Smooth muscle cell of the brain vasculature (primary cell): ENCODE data around the gene SLC37A3.
"Not testable (repeated sequence)": the region's sequence is repeated elsewhere in the genome, so short reads cannot be mapped to it uniquely, and the experiment has no call there.

ENCODE experiments used
- DNase-seq: peaks from one replicate; pipeline ENCODE4 v3.0.0-alpha.2; 2012; ENCODE audit warnings: low read depth, low spot score

The SLC37A3 gene

GRCh38 chr7:140348161-140348849, 50.0 kb downstream of the SLC37A3 start:
- no peak for DNase-seq

DNA sequence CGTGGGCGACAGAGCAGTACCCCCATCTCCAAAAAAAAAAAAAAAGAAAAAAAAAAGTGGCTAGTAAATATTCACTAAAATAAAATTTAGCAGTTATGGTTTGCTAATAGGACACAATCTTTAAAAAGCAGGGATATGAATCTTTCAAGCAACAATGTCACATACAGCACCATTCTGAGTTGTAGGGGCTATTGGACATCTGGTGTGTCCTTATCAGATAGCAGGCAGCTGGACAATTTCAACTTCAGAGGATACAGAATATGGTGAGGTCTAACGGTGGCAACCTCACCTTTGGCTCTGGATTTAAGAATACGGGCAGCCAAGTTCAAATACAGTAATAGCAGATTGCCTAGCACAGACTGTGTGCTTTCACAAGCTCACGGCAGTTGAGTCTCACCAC, 51.1 kb downstream of the SLC37A3 start:
- DNase-seq = no peak

DNA sequence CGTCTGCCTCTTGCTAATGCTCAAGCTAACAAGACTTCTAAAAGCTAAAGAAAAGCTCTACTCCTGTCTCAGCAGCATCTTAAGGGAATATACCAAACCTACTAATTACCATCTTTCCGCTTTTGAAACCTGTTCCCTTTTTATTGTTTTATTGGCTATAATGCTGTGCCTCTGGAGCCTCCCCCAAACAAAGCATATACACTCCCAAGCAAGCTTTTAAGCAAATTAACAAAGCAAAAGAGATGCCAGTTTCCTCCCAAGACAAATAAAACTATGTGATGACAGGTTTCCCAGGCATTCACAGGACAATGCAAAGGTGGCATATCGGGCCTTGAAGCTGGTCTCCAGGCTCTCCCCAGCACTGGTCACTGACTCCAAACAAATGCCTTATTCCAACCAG, 52.9 kb downstream of the SLC37A3 start:
- no peak for DNase-seq

DNA sequence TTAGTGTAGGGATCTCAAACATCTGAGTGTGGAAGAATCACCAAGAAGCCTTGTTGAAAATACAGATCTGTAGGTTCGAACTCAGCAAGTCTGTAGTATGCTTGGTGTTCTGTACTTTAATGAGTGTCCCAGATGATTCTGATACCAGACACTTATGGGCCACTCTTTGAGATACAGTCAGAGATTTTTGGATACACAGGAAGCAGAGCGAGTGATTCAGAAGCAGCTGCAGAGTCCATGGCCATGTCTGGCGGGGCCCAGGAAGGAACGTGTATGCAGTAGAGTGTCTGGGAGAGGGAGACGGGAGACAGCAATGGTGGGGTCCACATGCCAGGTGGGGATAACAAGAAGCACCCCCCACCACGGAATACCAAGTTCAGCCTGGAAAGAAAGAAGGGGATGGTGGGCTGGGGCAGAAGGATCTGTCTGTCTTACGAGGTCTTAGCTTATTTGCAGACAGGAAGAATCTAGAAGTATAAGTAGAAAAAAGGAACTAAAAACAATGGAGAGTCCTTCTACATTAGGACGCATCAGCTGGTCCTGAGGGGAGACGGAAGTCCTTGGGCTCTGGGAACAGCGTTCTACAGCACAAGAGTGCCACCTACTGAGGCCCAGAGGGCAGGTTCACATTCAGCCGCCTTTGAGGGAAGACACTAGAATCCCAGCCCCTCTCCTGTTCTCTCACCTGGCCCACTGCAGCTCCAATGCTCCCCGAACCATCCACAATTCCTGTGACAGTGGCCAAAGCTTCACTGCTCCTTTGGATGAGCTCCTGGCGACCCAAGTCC, 55.4 kb downstream of the SLC37A3 start:
- no peak for DNase-seq

GRCh38 chr7:140338959-140339358, 59.4 kb downstream of the SLC37A3 start:
- DNase-seq = not testable (repeated sequence)

DNA sequence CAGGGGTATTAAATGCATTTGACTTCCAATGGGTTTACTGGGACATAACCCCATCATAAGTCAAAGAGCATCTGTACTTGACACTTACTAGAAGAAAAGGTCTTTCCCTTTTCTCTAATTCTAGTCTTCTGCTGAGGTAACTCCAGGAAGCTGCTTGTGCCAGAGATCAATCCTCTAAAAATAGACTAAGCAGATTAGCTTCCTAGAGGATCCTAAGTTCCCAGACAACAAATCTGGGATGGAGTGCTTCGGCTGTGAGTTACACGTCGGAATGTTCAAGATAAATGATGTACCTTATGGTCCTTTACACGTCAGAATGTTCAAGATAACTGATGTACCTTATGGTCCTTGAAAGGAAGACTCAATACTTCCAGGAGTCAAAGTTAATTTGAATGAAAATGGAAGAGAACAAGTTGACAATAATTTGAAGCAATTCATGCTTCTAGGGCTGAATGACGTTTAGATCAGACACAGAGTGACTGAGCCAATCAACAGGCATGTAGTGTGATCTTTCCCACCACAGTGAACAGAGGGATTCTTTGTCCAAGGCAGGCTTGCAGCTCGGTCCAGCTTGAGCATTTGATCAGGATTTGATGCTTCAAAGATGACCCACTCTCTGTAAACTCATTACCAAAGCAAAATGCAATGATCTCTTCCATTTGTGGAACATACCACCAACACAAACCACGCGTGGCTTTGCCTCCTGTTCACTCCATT, 63.8 kb downstream of the SLC37A3 start:
- no peak for DNase-seq

DNA sequence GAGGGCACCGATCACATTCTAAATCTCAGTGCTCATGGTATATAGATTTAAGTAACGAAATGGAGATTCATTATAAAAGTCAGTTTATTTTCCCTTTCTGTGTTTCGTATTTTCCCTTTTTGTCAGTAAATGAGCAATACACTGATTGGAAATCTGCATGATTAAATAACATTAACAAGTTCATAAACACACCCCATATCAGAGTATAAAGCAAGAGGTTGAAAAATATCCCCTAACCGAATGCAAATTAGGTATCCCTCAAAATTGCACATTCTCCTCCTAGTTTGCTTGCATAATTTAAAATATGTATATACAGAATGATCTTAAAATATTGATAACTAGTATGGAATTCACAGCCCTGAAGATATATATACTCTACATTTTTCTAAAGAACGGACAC, 64.6 kb downstream of the SLC37A3 start:
- DNase-seq = no peak

GRCh38 chr7:140333223-140333622, 65.1 kb downstream of the SLC37A3 start:
- no peak for DNase-seq

DNA sequence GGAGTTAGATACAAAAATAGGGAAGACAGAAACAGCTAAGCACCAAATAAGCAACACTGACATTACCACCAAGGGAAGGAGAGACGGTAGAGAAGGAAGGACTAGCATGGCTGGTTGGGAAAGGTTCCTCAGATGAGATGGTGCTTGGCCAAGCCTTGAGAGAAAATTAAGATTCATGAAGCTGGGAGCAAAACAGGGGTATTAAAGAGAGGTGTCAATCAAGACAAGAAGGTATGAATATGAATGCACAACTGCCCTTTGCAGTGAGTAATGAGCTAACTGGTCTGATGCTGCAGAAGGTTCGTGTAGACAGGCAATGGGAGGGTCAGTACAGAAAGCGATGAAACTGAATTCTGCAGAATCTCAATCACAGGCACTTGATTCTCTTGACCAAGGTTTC, 67.7 kb downstream of the SLC37A3 start:
- no peak for DNase-seq

DNA sequence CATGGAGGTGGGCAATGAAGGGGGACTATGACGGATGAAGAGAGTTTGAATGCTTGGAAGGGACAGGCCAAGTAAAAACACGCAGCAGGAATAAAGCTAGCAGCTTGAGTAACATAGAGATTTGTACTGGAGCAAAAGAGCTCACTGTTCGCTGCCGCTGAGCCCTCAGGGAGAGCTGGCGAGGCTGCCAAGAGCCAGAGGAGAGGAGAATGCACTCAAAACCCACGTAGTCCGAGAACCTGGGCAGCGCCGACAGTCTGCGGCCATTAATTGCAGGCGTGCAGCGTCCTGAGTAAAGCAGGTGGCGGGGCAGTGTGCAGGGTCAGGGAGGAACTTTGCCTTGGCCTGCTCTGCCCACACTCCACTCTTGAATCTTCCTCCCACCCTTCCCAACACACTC, 68.2 kb downstream of the SLC37A3 start:
- DNase-seq = no peak

- DNase-seq = no peak
Measured at GRCh38 chr7:140327261-140327661, 71.1 kb downstream of the SLC37A3 start.

DNA sequence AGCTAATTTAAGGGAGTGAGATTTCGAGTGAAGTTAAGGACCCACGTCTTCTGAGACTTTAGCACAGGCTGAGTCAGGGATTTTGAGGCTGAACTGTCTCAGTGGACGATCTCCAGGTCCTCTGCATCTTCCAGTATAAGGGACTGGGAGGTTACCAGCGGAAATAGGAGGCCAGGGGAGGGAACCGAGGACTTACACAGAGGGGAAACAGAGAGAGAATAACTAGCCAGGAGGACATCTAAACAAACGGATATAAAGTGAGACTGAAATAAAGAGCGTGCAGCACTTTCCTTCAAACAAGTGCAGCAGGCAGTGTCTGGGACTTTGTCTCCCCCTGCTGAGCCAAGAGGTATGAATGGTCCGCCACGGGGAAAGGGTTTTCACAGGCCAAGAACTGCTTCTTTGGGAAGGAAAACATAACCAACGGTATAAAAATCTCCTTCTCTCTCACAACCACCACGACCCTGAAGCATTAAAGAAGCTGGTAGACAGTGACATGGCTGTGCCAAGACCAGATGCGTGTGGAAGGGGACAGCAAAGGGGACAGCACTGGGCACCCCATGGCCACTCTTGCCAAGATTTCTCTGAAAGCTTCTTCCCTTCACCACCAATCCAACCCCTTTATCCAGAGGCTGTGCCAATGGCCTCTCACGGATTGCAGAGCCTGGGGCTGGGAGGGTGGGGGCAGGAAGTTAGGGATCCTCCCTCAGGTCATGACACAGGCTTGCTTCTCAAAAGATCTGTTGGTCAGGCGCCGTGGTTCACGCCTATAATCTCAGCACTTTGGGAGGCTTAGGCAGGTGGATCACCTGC, 72.0 kb downstream of the SLC37A3 start:
- peak; percentile 45 for DNase-seq

DNA sequence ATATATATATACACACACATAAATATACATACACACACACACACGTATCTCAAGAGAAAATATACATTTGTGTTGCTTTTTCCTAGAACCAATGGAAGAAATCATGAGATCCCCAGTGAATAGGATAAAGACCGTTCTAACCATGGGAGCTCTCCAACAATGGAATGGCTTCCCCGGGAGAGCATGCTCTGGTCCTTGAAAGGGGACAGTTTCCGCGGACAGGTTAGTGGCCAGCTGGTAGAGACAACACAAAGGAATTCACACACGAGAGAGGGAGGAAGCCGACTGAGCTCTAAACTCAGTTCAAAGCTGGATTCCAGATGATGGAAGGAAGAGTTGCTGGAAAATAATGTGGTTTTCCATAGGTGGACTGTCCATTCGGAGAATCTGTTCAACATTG, 72.7 kb downstream of the SLC37A3 start:
- DNase-seq = no peak

DNA sequence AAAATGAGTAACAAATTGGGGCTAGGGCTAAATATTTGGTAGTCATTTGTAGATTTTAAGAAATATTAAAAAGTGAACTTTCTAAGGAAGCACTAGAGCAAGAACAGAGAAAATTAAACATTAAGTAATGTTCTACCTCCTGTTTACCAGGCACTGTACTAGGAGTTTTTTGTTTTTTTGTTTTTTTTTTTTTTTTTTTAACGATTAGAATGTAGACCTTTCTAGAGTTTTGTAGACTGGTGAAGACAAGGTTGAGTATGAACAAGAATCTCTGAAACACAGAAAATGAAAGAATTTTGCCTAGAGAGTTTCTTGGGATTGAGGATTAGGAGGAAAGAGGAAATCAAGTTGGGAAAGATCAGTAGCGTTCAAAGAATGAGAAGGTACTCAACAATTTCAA, 73.6 kb downstream of the SLC37A3 start:
- no peak for DNase-seq

- DNase-seq = no peak
Measured at GRCh38 chr7:140322759-140323158, 75.6 kb downstream of the SLC37A3 start.

DNA sequence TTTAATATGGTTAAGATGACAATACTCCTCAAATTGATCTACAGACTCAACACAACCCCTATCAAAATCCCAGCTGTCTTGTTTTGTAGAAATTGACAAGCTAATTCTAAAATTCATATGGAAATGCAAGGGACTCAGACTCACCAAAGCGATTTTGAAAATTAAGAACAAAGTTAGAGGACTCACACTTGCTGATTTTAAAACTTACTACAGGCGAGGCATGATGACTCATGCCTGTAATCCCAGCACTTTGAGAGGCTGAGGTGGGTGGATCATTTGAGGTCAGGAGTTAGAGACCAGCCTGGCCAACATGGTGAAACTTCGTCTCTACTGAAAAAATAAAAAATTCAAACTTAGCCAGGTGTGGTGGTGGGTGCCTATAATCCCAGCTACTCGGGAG, 78.3 kb downstream of the SLC37A3 start:
- not testable (repeated sequence) for DNase-seq

GRCh38 chr7:140317999-140318398, 80.3 kb downstream of the SLC37A3 start:
- no peak for DNase-seq

- no peak for DNase-seq
Measured at GRCh38 chr7:140317597-140317996, 80.7 kb downstream of the SLC37A3 start.

GRCh38 chr7:140316165-140316661, 82.1 kb downstream of the SLC37A3 start:
- no peak for DNase-seq

- DNase-seq = no peak
Measured at GRCh38 chr7:140315498-140316164, 82.7 kb downstream of the SLC37A3 start.
